NCI-H748 (cell line): ENCODE results near the gene CTIF.

Experiments used
- DNase-seq: peaks from one replicate; lab custom pipeline; 2025; ENCODE audit not compliant: unreplicated experiment; lab: John Stamatoyannopoulos, UW

Gene CTIF

DNA sequence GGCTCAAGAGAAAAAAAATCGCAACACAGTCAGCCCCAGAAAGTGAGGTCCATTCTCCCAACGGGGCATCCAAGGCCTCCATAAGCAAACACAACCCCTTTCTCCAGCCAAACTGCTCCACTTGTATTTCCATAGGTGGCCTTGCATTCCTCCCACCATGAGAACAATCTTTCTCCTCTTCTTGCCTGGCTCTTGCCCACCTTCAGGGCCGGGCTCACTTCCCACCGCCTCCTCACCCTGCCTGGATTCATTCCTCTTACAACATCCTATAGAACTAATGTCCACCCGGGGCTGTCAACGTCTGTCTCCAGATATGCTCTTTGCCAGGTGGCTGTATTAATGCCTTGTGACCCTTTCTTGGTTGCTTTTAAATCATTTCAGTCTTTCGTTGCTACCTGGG, 287.4 kb downstream of the CTIF start:
- DNase-seq = no peak

DNA sequence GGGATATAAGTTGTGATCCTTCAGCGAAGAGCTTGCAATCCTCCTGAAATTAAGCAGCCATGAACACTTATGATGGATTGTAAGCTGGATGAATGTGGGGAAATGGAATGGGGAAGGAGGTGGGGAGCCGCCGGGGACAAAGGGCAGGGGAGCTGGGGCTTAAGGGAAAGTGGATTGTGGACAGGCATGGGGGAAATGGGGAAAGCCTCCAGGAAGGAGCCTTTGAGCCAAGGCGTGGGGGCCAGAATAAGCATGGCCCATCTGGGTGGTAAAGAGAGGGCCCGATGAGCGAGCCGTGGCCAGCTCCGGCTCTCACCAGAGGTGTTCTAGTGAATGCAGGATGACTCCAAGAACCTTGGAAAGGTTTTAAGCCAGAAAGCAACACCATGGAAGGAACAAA, 288.0 kb downstream of the CTIF start:
- DNase-seq = no peak

- peak; percentile 84 for DNase-seq
Measured at GRCh38 chr18:48827291-48828193, 288.7 kb downstream of the CTIF start.

GRCh38 chr18:48828194-48828545, 289.3 kb downstream of the CTIF start:
- no peak for DNase-seq

GRCh38 chr18:48828691-48829442, 290.0 kb downstream of the CTIF start:
- no peak for DNase-seq

GRCh38 chr18:48829443-48830149, 290.8 kb downstream of the CTIF start:
- no peak for DNase-seq

- no peak for DNase-seq
Measured at GRCh38 chr18:48831113-48831759, 292.4 kb downstream of the CTIF start.

DNA sequence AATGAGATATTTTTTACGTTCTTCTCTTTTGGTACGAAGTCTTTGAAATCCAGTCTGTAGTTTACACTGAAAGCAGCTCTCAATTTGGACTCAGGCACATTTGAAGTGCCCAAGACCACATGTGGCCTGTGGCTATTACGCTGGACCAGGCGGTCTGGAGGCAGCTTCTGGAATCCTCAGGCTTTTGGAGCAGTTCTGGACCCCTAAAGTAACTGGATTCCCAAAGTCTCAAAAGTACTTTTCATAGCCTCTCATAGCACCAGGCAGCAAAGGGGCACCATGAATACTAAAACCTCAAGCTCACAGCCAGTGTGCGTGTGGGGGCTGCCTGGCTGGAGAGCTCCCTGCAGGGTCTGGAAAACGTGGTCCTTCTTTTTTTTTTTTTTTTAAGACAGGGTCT, 293.0 kb downstream of the CTIF start:
- no peak for DNase-seq

- peak; percentile 74 for DNase-seq
Measured at GRCh38 chr18:48832938-48833700, 294.3 kb downstream of the CTIF start.

GRCh38 chr18:48833701-48834412, 295.0 kb downstream of the CTIF start:
- no peak for DNase-seq

GRCh38 chr18:48834413-48835031, 295.7 kb downstream of the CTIF start:
- no peak for DNase-seq

DNA sequence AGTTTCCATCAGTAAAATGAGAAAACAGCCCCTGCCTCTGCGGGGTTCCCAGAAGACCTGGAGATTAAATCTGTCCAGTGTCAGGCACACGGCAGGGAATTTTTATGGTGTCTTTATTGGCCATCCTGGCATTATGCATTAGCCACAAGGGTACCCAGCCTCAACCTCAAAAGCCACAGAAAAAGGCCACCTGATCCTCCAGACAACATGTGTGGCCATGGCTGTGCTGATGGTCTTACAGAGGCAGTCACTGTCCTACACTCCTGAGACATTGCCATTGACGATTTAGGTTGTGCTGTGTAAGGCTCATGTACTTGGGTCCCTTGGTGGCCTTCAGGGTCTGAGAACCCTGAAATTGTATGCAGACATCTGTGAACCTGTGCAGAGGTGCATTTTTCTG, 296.3 kb downstream of the CTIF start:
- DNase-seq = no peak

- DNase-seq = no peak
Measured at GRCh38 chr18:48835745-48836170, 296.9 kb downstream of the CTIF start.

DNA sequence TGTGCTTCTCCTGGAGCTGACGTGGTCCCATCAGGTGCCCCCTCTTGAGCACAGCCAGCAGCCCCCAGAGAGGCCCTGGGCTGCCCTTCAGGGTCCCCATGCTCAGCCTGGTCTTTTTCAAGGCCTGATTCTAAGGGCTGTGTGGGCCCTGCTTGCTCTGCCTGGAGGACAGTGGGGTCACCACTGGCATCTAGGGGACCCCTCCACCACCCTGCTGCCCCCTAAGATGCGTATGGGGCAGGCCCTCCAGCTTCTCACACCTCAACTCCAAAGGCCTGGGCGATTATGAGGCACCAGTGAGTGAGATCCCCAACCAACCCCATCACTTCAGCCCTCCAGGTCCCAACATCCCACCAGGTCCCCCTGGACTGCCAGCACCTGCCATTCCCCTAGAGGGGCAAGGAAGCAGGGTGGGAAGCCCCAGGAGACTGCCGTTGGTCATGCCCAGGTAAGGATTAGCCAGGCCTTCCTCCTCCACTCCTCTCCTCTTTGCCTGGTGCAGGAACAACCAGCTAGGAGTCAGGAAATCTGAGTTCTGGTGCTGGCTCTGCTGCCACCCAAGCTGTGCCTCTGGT, 297.5 kb downstream of the CTIF start:
- DNase-seq = no peak

GRCh38 chr18:48836806-48837615, 298.2 kb downstream of the CTIF start:
- no peak for DNase-seq

DNA sequence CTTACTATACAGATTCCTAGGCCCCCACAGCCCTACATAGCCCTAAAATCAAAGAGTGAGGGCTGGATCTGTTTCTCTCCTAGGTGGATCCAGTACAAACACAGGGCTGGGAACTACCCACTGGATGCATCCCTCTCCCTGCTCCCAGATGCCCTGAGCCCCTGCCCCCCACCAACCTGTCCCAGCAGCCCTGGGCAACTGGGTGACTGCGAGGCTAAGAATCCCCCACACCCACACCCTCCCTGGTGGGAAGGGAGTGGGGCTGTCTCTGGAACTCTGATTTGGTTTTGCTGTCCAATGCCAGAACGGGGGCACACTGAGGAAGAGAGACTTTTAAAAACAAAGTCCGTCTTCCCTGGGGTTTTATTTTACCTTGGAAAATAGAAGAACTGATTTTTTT, 298.8 kb downstream of the CTIF start:
- no peak for DNase-seq

GRCh38 chr18:48838166-48838775, 299.4 kb downstream of the CTIF start:
- DNase-seq = no peak
